GM19468 (cell line): ENCODE results near the gene BARHL1.

Experiments used
- ATAC-seq: cut with Tn5 transposase; IDR thresholded peaks from one replicate; pipeline ENCODE4 v1.9.1; 2021; ENCODE audit warnings: mild to moderate bottlenecking, moderate library complexity, moderate number of reproducible peaks; ENCODE audit not compliant: unreplicated experiment; ENCODE audit errors: extremely low read depth

The BARHL1 gene

GRCh38 chr9:132585954-132586829 lies 3.8 kb downstream of the BARHL1 start:
- no peak for ATAC-seq

GRCh38 chr9:132586830-132587591 lies 4.6 kb downstream of the BARHL1 start:
- ATAC-seq, result no peak

- no peak for ATAC-seq
These were observed 5.2 kb downstream of the BARHL1 start for GRCh38 chr9:132587592-132587955.

- ATAC-seq, result no peak
These were observed 5.7 kb downstream of the BARHL1 start for GRCh38 chr9:132588098-132588497.

- no peak for ATAC-seq
These were observed 6.2 kb downstream of the BARHL1 start for GRCh38 chr9:132588501-132589147.

- ATAC-seq, result no peak
These were observed 7.0 kb downstream of the BARHL1 start for GRCh38 chr9:132589148-132590036.

- ATAC-seq, result no peak
These were observed 7.6 kb downstream of the BARHL1 start for GRCh38 chr9:132590037-132590317.

GRCh38 chr9:132590318-132591182 lies 8.1 kb downstream of the BARHL1 start:
- no peak for ATAC-seq

GRCh38 chr9:132591244-132591643 lies 8.8 kb downstream of the BARHL1 start:
- no peak for ATAC-seq

DNA sequence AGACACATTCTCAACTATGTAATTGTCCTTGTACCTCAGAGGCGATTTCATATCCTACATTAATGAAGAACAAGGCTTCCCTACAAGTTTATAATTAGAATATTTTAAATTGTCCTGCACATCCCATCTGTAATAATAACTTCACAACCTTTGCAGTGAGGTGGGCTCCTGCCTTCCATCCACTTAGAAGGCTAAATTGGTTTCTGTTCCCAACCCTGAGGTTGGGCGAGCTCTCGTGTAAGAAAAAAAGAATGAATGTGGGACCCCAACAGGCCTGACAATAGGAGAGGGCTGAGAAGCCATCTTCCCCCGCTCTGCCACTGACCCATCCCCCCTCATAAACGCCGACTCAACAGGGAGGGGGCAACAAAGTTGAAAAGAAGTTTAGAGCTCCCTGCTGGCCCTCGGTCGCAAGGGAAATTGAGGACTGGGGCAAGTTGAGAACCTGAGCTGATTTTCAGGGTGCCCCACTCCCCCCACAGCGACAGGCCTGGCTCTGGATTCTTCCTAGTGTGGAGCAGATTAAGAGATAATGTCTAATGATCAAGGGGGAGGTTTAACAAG lies 9.4 kb downstream of the BARHL1 start:
- ATAC-seq, result no peak

DNA sequence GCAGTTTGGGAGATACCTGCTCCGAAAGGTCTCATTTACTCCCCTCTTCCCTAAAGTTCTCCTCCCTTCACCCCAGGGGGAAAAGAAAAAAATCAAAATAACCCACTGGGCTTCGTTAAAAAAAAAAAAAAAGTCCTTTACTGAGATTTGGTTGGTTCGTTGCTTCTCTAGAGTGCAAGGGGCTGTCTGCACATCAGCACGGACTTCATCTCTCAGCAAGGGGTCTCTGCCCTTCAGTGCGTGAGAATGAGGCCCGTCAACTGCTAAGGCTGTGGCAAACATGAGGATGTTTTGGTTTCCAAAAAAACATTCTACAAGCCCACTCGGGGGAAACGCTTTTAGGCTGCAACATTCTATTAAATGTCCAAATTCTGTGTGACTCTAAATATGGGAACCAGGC lies 10.0 kb downstream of the BARHL1 start:
- no peak for ATAC-seq

- ATAC-seq, result no peak
These were observed 12.0 kb downstream of the BARHL1 start for GRCh38 chr9:132594412-132594811.

GRCh38 chr9:132595319-132595718 lies 12.9 kb downstream of the BARHL1 start:
- no peak for ATAC-seq

DNA sequence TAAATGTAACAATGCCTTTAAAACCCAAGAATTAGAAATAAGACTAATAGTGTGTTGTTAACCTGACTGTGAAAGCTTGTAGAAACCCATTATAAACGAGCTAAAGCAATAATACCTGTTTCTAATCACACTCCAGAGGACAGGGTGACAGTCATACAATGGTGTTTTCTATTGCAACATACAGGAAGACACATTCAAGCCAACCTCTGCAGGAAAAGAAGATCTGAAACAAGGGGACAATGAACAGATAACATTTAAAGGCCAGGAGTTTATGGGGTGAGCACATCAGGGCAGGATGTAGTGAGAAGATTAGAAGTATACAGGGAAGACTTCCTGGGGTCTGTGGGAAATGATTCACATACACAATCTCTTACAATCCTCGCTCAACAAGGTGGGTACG lies 13.8 kb downstream of the BARHL1 start:
- ATAC-seq, result no peak

GRCh38 chr9:132597073-132597775 lies 14.8 kb downstream of the BARHL1 start:
- no peak for ATAC-seq

- no peak for ATAC-seq
These were observed 18.0 kb downstream of the BARHL1 start for GRCh38 chr9:132600326-132600984.

GRCh38 chr9:132602207-132602606 lies 19.8 kb downstream of the BARHL1 start:
- no peak for ATAC-seq

GRCh38 chr9:132605387-132605786 lies 23.0 kb downstream of the BARHL1 start:
- ATAC-seq, result no peak
